HFFc6 (cell line): ENCODE measurements around the gene ANKH. TPM values are rescaled to one million over a fixed set of nuclear protein-coding genes. Genes with fewer than 3 reads are reported as not detected.

ENCODE experiments used
- DNase-seq: peaks from one replicate; pipeline ENCODE4 v3.0.0-alpha.2; 2018
- H3K27ac Mint-ChIP-seq: 2 replicates; pipeline ENCODE4 v1.8.0; 2020; ENCODE audit warnings: mild to moderate bottlenecking, mixed read lengths
- H3K27me3 Mint-ChIP-seq: 2 replicates; pipeline ENCODE4 v1.8.0; 2021; ENCODE audit warnings: mild to moderate bottlenecking, moderate library complexity, mixed read lengths; ENCODE audit not compliant: insufficient read depth
- H3K36me3 Mint-ChIP-seq: 2 replicates; pipeline ENCODE4 v1.8.0; 2021; ENCODE audit warnings: low read depth, mixed read lengths
- H3K4me1 Mint-ChIP-seq: 2 replicates; pipeline ENCODE4 v1.8.0; 2020; ENCODE audit warnings: low read depth, mixed read lengths
- H3K4me3 Mint-ChIP-seq: 2 replicates; pipeline ENCODE4 v1.8.0; 2020; ENCODE audit warnings: mild to moderate bottlenecking, moderate library complexity, mixed read lengths
- H3K9me3 Mint-ChIP-seq: 2 replicates; pipeline ENCODE4 v1.8.0; 2020; ENCODE audit warnings: mild to moderate bottlenecking, mixed read lengths
- CTCF ChIP-seq: fragments of 200-600 bp; sonication (generic); IDR thresholded peaks from 2 replicates; pipeline ENCODE4 v1.5.0; 2021; ENCODE audit warnings: antibody characterized with exemption, mild to moderate bottlenecking
- total RNA-seq, 6 experiments: library from RNA; stranded (reverse); fragmentation: NEBNext Ultra II Directional; extraction: Animal tissue kit (Norgen Biotek cat#: 25700); gene quantifications; 2 replicates in 1 of 6; 3 replicates in 5 of 6; pipeline ENCODE4 v1.2.3, GENCODE V29; 2021

The ANKH gene
- total RNA-seq, 6 experiments from 2014 or later: 32.5 to 35.7 (median 33.0) TPM

GRCh38 chr5:14745188-14745563 is 126.4 kb downstream of the ANKH start:
- Mint-ChIP-seq H3K9me3 (no peaks in the 10 kb centered on the region), H3K27ac (no peak overlapping the region), H3K27me3 (peaks cover 2% of the 10 kb centered on the region; the same call in 1 of the 2 replicates), H3K36me3 (peaks cover 22% of the 10 kb centered on the region), H3K4me3 (no peak overlapping the region), H3K4me1 (peaks cover 43% of the 10 kb centered on the region)
- no peak for DNase-seq
- no peak for TF ChIP-seq CTCF

DNA sequence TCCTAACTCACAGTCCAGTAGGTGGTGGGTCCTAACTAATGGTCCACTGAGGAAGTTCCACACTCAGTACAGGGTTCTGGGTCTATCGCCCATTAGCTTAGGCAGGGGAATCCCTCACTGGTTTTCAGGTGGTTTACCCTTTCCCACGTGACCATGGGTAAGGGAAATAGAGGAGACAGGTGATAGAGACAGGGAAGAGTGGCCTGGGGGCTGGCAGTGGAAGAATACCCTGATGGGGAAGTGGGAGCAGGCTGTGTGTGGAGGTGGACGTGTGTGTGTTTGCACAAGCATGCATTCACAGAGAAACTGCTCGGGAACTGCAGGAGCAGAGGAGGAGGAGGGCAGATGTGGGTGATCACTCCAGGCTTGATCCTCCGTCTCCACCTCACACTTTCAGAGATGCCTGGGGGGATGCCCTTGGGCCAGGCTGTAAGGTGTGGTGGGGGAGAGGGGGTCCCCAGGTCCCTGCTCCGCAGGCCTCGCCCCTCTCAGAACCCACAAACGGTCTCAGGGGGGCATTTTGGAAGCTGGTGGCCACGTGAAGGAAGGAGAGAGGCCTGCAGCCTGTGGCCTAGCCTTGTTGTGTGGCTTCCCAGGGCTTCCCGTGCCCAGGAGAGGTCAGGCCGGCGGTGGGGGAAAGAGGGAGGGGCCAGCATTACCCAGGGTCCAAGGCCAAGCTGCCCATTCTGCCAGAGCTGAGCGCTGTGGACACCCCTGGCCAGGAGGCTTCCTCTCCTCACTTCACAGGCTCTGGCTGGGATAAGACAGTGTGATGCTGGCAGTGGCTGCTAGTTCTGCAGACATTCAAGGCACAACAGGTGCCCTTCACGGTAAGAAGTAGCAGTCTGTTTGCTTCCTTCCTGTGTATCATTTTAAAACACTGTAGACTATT is 127.0 kb downstream of the ANKH start:
- H3K4me3 Mint-ChIP-seq: peak overlapping the region; percentile 5; the same call in 1 of the 2 replicates
- H3K27ac Mint-ChIP-seq: peak overlapping the region; percentile 69
- no peaks in the 10 kb centered on the region for H3K9me3 Mint-ChIP-seq
- peaks cover 43% of the 10 kb centered on the region for H3K4me1 Mint-ChIP-seq
- peaks cover 2% of the 10 kb centered on the region; the same call in 1 of the 2 replicates for H3K27me3 Mint-ChIP-seq
- peaks cover 22% of the 10 kb centered on the region for H3K36me3 Mint-ChIP-seq
- TF ChIP-seq CTCF: peak; percentile 14; the same call in 1 of the 2 replicates
- no peak for DNase-seq

DNA sequence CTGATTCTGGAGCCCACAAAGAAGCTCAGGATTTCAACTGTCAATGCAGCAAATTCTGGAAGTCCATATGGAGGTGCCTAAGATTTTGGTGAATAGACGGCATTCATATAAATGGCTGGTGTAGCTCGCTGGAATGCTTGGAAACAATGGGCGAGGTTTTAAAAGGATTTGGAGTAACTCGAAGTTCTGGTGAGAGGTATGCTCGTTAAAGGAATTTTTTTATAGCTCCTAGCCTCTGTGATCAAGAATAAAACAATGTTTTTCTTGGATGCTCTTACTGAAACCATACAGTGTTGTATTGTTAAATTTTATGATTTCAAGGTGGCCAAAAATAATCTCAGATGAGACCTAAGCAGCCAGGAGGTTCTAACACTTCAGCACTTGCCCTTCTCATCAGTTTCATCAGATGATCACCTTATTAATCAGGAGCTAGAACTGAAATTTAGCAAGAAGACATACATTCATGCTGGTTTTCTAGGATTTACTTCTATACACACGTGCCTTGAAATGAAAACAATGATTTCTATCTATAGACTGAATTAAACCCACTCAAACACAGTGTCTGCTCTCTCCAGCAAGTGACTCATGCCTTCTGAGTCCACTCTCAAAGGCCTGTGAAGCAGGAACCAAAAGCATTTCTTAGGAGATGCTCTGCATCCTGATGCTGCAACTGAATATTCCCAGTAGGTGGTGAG is 127.8 kb downstream of the ANKH start:
- Mint-ChIP-seq H3K4me3 (no peak overlapping the region; the same call in 1 of the 2 replicates), H3K4me1 (peaks cover 44% of the 10 kb centered on the region), H3K9me3 (no peaks in the 10 kb centered on the region), H3K27ac (peak overlapping the region; percentile 69), H3K36me3 (peaks cover 22% of the 10 kb centered on the region), H3K27me3 (peaks cover 2% of the 10 kb centered on the region; the same call in 1 of the 2 replicates)
- TF ChIP-seq CTCF: no peak
- DNase-seq: peak; percentile 69

GRCh38 chr5:14742498-14742897 is 129.1 kb downstream of the ANKH start:
- Mint-ChIP-seq H3K36me3 (peaks cover 29% of the 10 kb centered on the region), H3K4me3 (no peak overlapping the region), H3K4me1 (peaks cover 49% of the 10 kb centered on the region), H3K27ac (no peak overlapping the region; the same call in 1 of the 2 replicates), H3K27me3 (peaks cover 2% of the 10 kb centered on the region; the same call in 1 of the 2 replicates), H3K9me3 (no peaks in the 10 kb centered on the region)
- DNase-seq: no peak
- TF ChIP-seq CTCF: no peak

- Mint-ChIP-seq H3K27ac (no peak overlapping the region; the same call in 1 of the 2 replicates), H3K27me3 (peaks cover 2% of the 10 kb centered on the region; the same call in 1 of the 2 replicates), H3K4me3 (no peak overlapping the region), H3K4me1 (peaks cover 49% of the 10 kb centered on the region), H3K36me3 (peaks cover 29% of the 10 kb centered on the region), H3K9me3 (no peaks in the 10 kb centered on the region)
- DNase-seq: no peak
- TF ChIP-seq CTCF: no peak
These were observed 129.7 kb downstream of the ANKH start for GRCh38 chr5:14741801-14742440.
